ENCODE measurements around the gene LRG1. TPM values are rescaled to one million over a fixed set of nuclear protein-coding genes. Genes with fewer than 3 reads are reported as not detected.

The LRG1 gene
- total RNA-seq, 1 experiment from 2014 or later: 0.08 TPM

DNA sequence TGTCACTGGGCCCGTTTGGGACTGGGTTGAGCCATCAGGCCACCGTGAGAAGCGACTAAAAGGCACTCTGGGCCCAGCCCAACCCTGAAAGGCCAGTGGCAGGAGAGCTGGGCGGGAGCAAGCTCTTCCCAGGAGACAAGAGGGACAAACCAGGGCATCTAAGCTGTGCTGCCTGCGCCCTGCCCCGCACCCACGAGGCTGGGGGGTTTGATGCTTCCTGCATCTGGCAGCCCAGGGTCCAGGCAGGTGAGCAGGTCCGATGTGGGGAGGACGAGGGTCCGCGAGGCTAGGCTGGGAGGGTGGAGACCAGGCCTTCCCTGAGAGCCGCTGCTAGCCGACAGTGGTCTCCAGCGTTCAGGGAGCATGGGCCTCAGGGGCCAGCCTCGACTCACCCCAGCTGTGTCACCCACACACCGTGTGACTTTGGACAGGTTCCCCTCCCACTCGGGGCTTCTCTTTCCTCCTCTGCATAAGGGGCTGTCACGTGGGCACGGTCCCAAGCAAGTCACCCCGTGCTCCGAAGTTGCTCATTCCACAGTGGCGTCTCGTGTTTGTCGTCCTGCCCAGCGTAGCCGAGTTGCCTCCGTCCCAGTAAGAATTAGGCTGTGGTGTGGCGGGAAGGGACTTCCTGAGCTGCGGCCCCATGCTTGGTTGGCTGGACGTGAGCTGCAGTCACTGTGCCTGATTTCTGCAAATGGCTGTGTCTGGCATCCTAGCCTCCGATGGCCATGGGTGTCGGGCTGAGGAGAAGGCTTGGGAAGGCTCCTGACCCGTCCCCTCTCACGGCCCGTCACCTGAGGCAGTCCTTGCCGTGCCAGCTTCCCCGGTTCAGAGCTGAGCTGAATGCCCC, 37.3 kb downstream of the LRG1 start:
- H3K36me3 ChIP-seq (ENCODE audit: control insufficient read depth, insufficient read depth, low read length): no peaks in the 10 kb centered on the region
- H3K27ac ChIP-seq (ENCODE audit: low read length): no peak overlapping the region
- no peaks in the 10 kb centered on the region for H3K4me1 ChIP-seq (ENCODE audit: control insufficient read depth, insufficient read depth, low read length)
- TF ChIP-seq POLR2AphosphoS5 (IDR thresholded peaks at IDR 0.05; ENCODE audit: low read depth, low read length) (no peak), SIN3A (IDR thresholded peaks at IDR 0.05; ENCODE audit: borderline replicate concordance, insufficient read depth, low read depth, low read length) (no peak), CTCF (IDR thresholded peaks at IDR 0.05) (no peak), TCF7L2 (IDR thresholded peaks at IDR 0.05; ENCODE audit: low read depth, low read length) (no peak)
- TF ChIP-seq, protein P1, sequence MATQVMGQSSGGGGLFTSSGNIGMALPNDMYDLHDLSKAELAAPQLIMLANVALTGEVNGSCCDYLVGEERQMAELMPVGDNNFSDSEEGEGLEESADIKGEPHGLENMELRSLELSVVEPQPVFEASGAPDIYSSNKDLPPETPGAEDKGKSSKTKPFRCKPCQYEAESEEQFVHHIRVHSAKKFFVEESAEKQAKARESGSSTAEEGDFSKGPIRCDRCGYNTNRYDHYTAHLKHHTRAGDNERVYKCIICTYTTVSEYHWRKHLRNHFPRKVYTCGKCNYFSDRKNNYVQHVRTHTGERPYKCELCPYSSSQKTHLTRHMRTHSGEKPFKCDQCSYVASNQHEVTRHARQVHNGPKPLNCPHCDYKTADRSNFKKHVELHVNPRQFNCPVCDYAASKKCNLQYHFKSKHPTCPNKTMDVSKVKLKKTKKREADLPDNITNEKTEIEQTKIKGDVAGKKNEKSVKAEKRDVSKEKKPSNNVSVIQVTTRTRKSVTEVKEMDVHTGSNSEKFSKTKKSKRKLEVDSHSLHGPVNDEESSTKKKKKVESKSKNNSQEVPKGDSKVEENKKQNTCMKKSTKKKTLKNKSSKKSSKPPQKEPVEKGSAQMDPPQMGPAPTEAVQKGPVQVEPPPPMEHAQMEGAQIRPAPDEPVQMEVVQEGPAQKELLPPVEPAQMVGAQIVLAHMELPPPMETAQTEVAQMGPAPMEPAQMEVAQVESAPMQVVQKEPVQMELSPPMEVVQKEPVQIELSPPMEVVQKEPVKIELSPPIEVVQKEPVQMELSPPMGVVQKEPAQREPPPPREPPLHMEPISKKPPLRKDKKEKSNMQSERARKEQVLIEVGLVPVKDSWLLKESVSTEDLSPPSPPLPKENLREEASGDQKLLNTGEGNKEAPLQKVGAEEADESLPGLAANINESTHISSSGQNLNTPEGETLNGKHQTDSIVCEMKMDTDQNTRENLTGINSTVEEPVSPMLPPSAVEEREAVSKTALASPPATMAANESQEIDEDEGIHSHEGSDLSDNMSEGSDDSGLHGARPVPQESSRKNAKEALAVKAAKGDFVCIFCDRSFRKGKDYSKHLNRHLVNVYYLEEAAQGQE (IDR thresholded peaks at IDR 0.05; ENCODE audit: insufficient read depth in 1 of 2, low read depth in 2 of 2, low read length in 1 of 2): no peak
- no TSS peak for BruUV-seq (replicated peaks)
- H3K27me3 ChIP-seq (ENCODE audit: control insufficient read depth, insufficient read depth, low read length): no peaks in the 10 kb centered on the region
- in situ Hi-C loops (cut with HindIII; ENCODE audit: low pct_unique_long_range_greater_than_20kb, low sequenced_read_pairs): no loop called here
- H3K9me3 ChIP-seq (ENCODE audit: control insufficient read depth, insufficient read depth, low read depth, low read length): no peaks in the 10 kb centered on the region
- DNase-seq (ENCODE audit: low read depth, low spot score) (no peak), ATAC-seq (no peak)
- intact Hi-C loops (cut with micrococcal nuclease; ENCODE audit: unreplicated experiment): no loop called here
- no peak overlapping the region for H3K4me3 ChIP-seq (ENCODE audit: low read depth in 2 of 2, low read length in 2 of 2)
- ChIA-PET CTCF (no interaction called here), POLR2A (interaction anchor here (0.6 kb wide), 1 partner anchor 193 kb away, joined by 3 read pairs; no protein-coding TSS in a partner anchor)

DNA sequence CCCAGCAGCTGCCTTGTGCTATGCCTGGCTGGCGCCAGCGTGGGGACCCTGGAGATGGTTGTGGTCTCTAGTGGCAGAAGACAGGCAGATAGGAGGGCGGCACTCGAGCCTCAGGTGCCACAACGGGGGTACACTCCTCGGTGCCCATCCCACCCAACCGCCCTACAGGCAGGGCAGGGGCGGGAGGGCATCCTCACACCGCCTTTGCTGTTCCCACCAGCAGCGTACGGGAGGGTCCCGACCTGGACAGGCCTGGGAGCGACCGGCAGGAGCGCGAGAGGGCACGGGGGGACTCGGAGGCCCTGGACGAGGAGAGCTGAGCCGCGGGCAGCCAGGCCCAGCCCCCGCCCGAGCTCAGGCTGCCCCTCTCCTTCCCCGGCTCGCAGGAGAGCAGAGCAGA, 38.1 kb downstream of the LRG1 start:
- intact Hi-C loops (cut with micrococcal nuclease; ENCODE audit: unreplicated experiment): no loop called here
- in situ Hi-C loops (cut with HindIII; ENCODE audit: low pct_unique_long_range_greater_than_20kb, low sequenced_read_pairs): no loop called here

More for the DNA sequence above, 38.1 kb downstream of the LRG1 start:
- Histone ChIP-seq H3K4me1 (ENCODE audit: control insufficient read depth, insufficient read depth, low read length) (no peaks in the 10 kb centered on the region), H3K4me3 (ENCODE audit: low read depth in 2 of 2, low read length in 2 of 2) (no peak overlapping the region), H3K9me3 (ENCODE audit: control insufficient read depth, insufficient read depth, low read depth, low read length) (no peaks in the 10 kb centered on the region), H3K27ac (ENCODE audit: low read length) (no peak overlapping the region), H3K36me3 (ENCODE audit: control insufficient read depth, insufficient read depth, low read length) (no peaks in the 10 kb centered on the region), H3K27me3 (ENCODE audit: control insufficient read depth, insufficient read depth, low read length) (no peaks in the 10 kb centered on the region)
- POLR2A ChIA-PET: no interaction called here
- ATAC-seq (no peak), DNase-seq (ENCODE audit: low read depth, low spot score) (no peak)
- TF ChIP-seq SIN3A (IDR thresholded peaks at IDR 0.05; ENCODE audit: borderline replicate concordance, insufficient read depth, low read depth, low read length) (no peak), CTCF (IDR thresholded peaks at IDR 0.05) (no peak)
- TF ChIP-seq, protein P1 (IDR thresholded peaks at IDR 0.05; ENCODE audit: insufficient read depth in 1 of 2, low read depth in 2 of 2, low read length in 1 of 2): no peak
- BruUV-seq (replicated peaks): no TSS peak
- CTCF ChIA-PET: no interaction called here
